Measurements from ENCODE around the gene TRPV5.

TRPV5 gene

GRCh38 chr7:142883571-142884285 lies 49.8 kb downstream of the TRPV5 start:
- no peak for DNase-seq

GRCh38 chr7:142883145-142883544 lies 50.4 kb downstream of the TRPV5 start:
- DNase-seq = no peak

GRCh38 chr7:142882338-142882678 lies 51.2 kb downstream of the TRPV5 start:
- DNase-seq = no peak

- no peak for DNase-seq
These were observed 51.8 kb downstream of the TRPV5 start for GRCh38 chr7:142881586-142882337.

- DNase-seq = no peak
These were observed 52.6 kb downstream of the TRPV5 start for GRCh38 chr7:142880876-142881505.

- no peak for DNase-seq
These were observed 54.5 kb downstream of the TRPV5 start for GRCh38 chr7:142879060-142879459.

- DNase-seq = no peak
These were observed 55.2 kb downstream of the TRPV5 start for GRCh38 chr7:142878315-142878714.

- DNase-seq = no peak
These were observed 56.3 kb downstream of the TRPV5 start for GRCh38 chr7:142876991-142877910.

GRCh38 chr7:142876236-142876960 lies 57.1 kb downstream of the TRPV5 start:
- DNase-seq = no peak

GRCh38 chr7:142875456-142875855 lies 58.1 kb downstream of the TRPV5 start:
- DNase-seq = no peak

GRCh38 chr7:142874837-142875236 lies 58.7 kb downstream of the TRPV5 start:
- DNase-seq = no peak

GRCh38 chr7:142874409-142874808 lies 59.1 kb downstream of the TRPV5 start:
- no peak for DNase-seq

- DNase-seq = no peak
These were observed 59.7 kb downstream of the TRPV5 start for GRCh38 chr7:142873871-142874270.

- DNase-seq = no peak
These were observed 60.2 kb downstream of the TRPV5 start for GRCh38 chr7:142873281-142873784.

GRCh38 chr7:142872106-142872675 lies 61.4 kb downstream of the TRPV5 start:
- no peak for DNase-seq

- DNase-seq = no peak
These were observed 62.1 kb downstream of the TRPV5 start for GRCh38 chr7:142871260-142872105.

- no peak for DNase-seq
These were observed 62.8 kb downstream of the TRPV5 start for GRCh38 chr7:142870566-142871259.

- no peak for DNase-seq
These were observed 63.4 kb downstream of the TRPV5 start for GRCh38 chr7:142870147-142870559.

GRCh38 chr7:142869434-142869833 lies 64.1 kb downstream of the TRPV5 start:
- DNase-seq = no peak

GRCh38 chr7:142868986-142869415 lies 64.5 kb downstream of the TRPV5 start:
- DNase-seq = no peak

All from 8988T (cell line).